Panc1 (cell line): Measurements from ENCODE around the gene TMEM60. TPM values are rescaled to one million over a fixed set of nuclear protein-coding genes. Genes with fewer than 3 reads are reported as not detected.

ENCODE experiments used
- ATAC-seq: fragments of 200-7000 bp; cut with Tn5 transposase; 2 replicates; pipeline ENCODE4 v1.9.1; 2020; ENCODE audit warnings: mild to moderate bottlenecking, moderate library complexity
- BruUV-seq: library from RNA; stranded (reverse); fragments of 400-500 nt; replicated peaks from 2 replicates; lab custom pipeline; 2021; lab: Mats Ljungman, UMichigan
- CTCF ChIA-PET: fragments of 300-600 bp; sonication (Branson Sonifier 250); formaldehyde crosslinking; loops from one replicate; lab custom pipeline; 2022; ENCODE audit warnings: antibody characterized with exemption; lab: Charles Lee
- POLR2A ChIA-PET: fragments of 300-600 bp; sonication (Branson Sonifier 250); formaldehyde crosslinking; loops from one replicate; lab custom pipeline; 2022; ENCODE audit warnings: antibody characterized with exemption; lab: Charles Lee
- DNase-seq: peaks from one replicate; pipeline ENCODE4 v3.0.0-alpha.2; 2010; ENCODE audit warnings: low read depth, low spot score
- H3K27ac ChIP-seq: 2 replicates; pipeline ENCODE4 v1.5.1; 2011; ENCODE audit warnings: mild to moderate bottlenecking, low read length, inconsistent platforms
- H3K27me3 ChIP-seq: fragments of 200-500 bp; sonication (Bioruptor generic); 2 replicates; pipeline ENCODE4 v1.6.0; 2014; ENCODE audit warnings: low read length, inconsistent platforms; ENCODE audit not compliant: control insufficient read depth, insufficient read depth
- H3K36me3 ChIP-seq: fragments of 200-500 bp; sonication (Bioruptor generic); 2 replicates; pipeline ENCODE4 v1.5.1; 2014; ENCODE audit warnings: inconsistent platforms, mild to moderate bottlenecking, low read length, moderate library complexity; ENCODE audit not compliant: control insufficient read depth, insufficient read depth
- H3K4me1 ChIP-seq: 2 replicates; pipeline ENCODE4 v1.5.1; 2011; ENCODE audit warnings: inconsistent platforms, mild to moderate bottlenecking, low read length, moderate library complexity; ENCODE audit not compliant: control insufficient read depth, insufficient read depth
- H3K4me3 ChIP-seq, 2 experiments: 2 replicates each; pipeline ENCODE4 v1.5.1; 2011 to 2012; ENCODE audit warnings: low read depth in 2 of 2, low read length in 2 of 2, mild to moderate bottlenecking in 2 of 2, inconsistent platforms in 1 of 2, moderate library complexity in 1 of 2
- H3K9me3 ChIP-seq: fragments of 200-500 bp; sonication (Bioruptor generic); 2 replicates; pipeline ENCODE4 v1.5.1; 2014; ENCODE audit warnings: low read depth, mild to moderate bottlenecking, inconsistent platforms, low read length, moderate library complexity; ENCODE audit not compliant: control insufficient read depth, insufficient read depth
- CTCF ChIP-seq: fragments of 450-650 bp; IDR thresholded peaks from 2 replicates; pipeline ENCODE4 v1.5.1; 2017; ENCODE audit warnings: mild to moderate bottlenecking
- POLR2AphosphoS5 ChIP-seq: IDR thresholded peaks from 2 replicates; pipeline ENCODE4 v1.6.1; 2012; ENCODE audit warnings: mild to moderate bottlenecking, low read depth, low read length, moderate library complexity
- REST ChIP-seq, 2 experiments: IDR thresholded peaks; 2 replicates each; pipeline ENCODE4 v1.6.1; 2011 to 2012; ENCODE audit warnings: low read depth in 2 of 2, control low read depth in 1 of 2, low read length in 1 of 2, mild to moderate bottlenecking in 1 of 2, moderate library complexity in 1 of 2; ENCODE audit not compliant: insufficient read depth in 1 of 2
- SIN3A ChIP-seq: IDR thresholded peaks from 2 replicates; pipeline ENCODE4 v1.6.1; 2012; ENCODE audit warnings: low read depth, mild to moderate bottlenecking, low read length, moderate library complexity, borderline replicate concordance; ENCODE audit not compliant: insufficient read depth
- TCF7L2 ChIP-seq: IDR thresholded peaks from 2 replicates; pipeline ENCODE4 v1.6.1; 2011; ENCODE audit warnings: mild to moderate bottlenecking, low read depth, low read length, inconsistent platforms
- in situ Hi-C: cut with HindIII; loops from 2 replicates; pipeline ENCODE4 v1.10.0; 2016; ENCODE audit warnings: low sequenced_read_pairs, low pct_unique_long_range_greater_than_20kb
- intact Hi-C: fragments of 100-400 bp; cut with micrococcal nuclease; formaldehyde crosslinking; loops from one replicate; pipeline ENCODE4 v1.10.0; 2022; ENCODE audit not compliant: unreplicated experiment
- total RNA-seq: library from RNA; stranded (reverse); gene quantifications from one replicate; pipeline ENCODE4 v1.2.1, GENCODE V29; 2021; ENCODE audit not compliant: unreplicated experiment

The TMEM60 gene
- total RNA-seq, 1 experiment from 2014 or later = 20.4 TPM

GRCh38 chr7:77778535-77778934 is 19.7 kb downstream of the TMEM60 start:
- TF ChIP-seq REST (IDR thresholded peaks at IDR 0.05; ENCODE audit: insufficient read depth in 1 of 2, low read depth in 2 of 2, low read length in 1 of 2) (no peak), SIN3A (no peak), POLR2AphosphoS5 (no peak), TCF7L2 (no peak), CTCF (no peak)
- in situ Hi-C loops (no loop called here), intact Hi-C loops (no loop called here)
- H3K27me3 ChIP-seq = no peaks in the 10 kb centered on the region
- no peak for DNase-seq
- no peak overlapping the region for H3K4me3 ChIP-seq
- BruUV-seq = no TSS peak
- H3K36me3 ChIP-seq = peaks cover 10% of the 10 kb centered on the region
- H3K27ac ChIP-seq = no peak overlapping the region
- ChIA-PET POLR2A (no interaction called here), CTCF (no interaction called here)
- ATAC-seq = no peak
- H3K4me1 ChIP-seq = no peaks in the 10 kb centered on the region
- no peaks in the 10 kb centered on the region for H3K9me3 ChIP-seq

- Histone ChIP-seq H3K9me3 (no peaks in the 10 kb centered on the region), H3K36me3 (no peaks in the 10 kb centered on the region; the same call in 1 of the 2 replicates), H3K27ac (no peak overlapping the region), H3K27me3 (no peaks in the 10 kb centered on the region), H3K4me1 (no peaks in the 10 kb centered on the region), H3K4me3 (no peak overlapping the region)
- DNase-seq (no peak), ATAC-seq (no peak)
- no TSS peak for BruUV-seq
- POLR2A ChIA-PET = no interaction called here
- intact Hi-C loops (no loop called here), in situ Hi-C loops (no loop called here)
- TF ChIP-seq POLR2AphosphoS5 = no peak
- no peak for TF ChIP-seq REST (IDR thresholded peaks at IDR 0.05; ENCODE audit: insufficient read depth in 1 of 2, low read depth in 2 of 2, low read length in 1 of 2)
- TF ChIP-seq TCF7L2 = no peak
- no peak for TF ChIP-seq CTCF
- no peak for TF ChIP-seq SIN3A
- CTCF ChIA-PET = interaction anchor here (0.7 kb wide), 1 partner anchor 168 kb away, joined by 3 read pairs; no protein-coding TSS in a partner anchor
These were observed 26.3 kb downstream of the TMEM60 start for GRCh38 chr7:77771901-77772300.
